ENCODE results near the gene GNG13.
"Not testable (repeated sequence)": the region's sequence is repeated elsewhere in the genome, so short reads cannot be mapped to it uniquely, and the experiment has no call there.

The GNG13 gene

DNA sequence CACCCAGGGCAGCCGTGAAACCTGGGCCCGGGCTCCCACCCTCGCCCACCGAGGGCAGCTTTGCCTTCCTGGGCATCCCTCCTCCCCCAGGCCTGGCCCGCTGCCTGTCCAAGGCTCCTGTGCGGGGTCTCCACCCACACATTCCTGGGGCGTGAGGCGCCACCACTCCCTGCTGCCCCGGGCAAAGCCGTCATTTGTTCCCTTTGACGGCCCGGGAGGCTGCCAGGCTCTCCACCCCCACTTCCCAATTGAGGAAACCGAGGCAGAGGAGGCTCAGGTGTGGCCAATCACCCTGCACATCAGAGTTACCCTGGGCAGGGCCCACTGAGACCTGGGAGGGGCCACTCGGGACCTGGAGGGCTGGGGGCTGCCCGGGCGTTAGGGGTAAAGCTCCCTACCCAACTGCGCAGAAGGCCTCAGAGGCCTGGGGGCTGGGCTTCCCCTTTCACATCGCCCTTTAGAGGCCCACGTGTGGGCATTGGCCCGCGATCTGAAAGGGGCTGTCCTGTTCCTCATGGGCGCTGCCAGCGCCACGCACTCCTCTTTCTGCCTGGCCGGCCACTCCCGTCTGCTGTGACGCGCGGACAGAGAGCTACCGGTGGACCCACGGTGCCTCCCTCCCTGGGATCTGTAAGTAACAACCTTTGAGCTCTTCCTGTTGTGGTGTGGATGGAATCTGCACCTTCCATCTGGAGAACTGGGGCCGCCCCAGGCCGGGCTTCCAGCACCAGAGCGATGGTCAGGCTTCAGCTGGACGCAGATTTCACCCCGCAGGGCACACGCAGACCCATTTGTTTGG, 39.8 kb downstream of the GNG13 start, which contains the start of gene MSLN:
MSLN (plus strand) TSS at position 190 of the 799 bp plus-strand sequence. CDS start 1,947 bp downstream, outside the sequence.
- DNase-seq (ENCODE audit: low spot score) = no peak

DNA sequence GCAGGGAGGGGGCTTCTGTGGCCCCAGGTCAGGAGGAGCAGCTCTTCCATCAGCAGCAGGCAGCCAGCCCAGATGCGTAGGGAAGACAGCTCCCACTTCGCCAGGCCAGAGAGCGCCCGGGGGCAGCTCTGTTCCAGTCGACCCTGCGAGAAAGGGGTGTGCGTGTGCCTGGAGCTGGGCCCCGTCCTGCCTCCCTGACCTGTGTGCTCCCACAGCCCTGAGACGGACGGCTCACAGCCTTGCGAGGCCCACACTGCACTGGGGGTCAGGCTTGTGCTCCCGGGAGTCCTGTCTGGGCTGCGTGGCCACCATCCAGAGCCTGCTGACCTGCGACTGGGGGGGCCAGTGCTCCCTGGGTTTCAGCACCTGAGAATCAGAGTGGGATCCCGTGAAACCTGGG, 40.5 kb downstream of the GNG13 start:
- no peak for DNase-seq (ENCODE audit: low spot score)

DNA sequence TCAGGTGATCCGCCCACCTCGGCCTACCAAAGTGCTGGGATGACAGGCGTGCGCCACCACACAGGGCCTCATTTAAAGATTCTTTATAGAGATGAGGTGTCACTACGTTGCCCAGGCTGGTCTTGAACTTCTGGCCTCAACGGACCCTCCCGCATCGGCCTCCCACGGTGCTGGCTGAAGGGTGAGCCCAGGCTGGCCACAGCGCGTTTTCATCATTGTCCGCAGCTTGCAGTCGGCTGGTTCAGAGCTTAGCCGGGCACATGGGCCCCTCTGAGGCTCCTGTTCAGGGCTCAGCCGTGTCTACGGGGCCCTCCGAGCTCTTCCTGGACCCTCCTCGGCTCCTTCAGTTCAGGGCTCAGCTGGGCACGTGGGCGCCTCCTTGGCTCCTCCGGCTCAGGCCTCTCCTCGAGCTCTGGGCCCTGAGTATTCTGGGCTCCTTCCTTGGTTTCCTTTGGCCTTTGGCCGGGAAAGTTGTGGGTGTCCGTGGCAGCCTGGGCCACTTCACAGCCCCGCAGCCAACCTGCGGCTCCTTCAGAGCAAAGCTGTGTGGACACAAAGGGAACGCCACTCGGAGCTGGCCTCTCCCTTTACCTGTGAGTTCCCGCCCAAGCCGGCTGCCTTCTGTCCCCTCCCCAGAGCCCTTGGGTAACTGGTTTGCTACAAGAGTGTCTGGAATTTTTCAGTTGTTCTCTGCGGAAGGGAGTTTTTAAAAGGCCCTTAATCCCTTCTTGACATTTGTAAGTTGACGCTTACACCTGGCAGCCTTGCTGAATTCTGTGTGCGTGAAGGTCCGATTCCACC, 41.2 kb downstream of the GNG13 start:
- DNase-seq (ENCODE audit: low spot score) = no peak

DNA sequence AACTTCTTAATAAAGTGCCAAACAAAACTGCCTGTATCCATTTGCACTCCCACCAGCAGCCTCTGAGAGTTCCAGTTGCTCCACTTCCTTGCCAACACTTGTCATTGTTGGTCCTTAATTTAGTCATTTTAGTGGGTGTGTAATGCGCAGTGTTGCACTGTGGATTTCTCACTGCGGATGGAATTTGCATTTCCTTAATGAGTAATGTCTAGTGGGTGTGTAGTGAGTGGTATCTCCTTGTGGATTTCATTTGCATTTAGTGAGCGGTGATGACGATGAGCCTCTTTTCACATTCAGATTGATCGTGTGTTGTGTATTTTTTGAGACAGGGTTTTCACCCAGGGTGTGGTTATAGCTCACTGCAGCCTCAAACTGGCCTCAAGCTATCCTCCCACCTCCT, 44.1 kb downstream of the GNG13 start:
- DNase-seq (ENCODE audit: low spot score) = no peak

DNA sequence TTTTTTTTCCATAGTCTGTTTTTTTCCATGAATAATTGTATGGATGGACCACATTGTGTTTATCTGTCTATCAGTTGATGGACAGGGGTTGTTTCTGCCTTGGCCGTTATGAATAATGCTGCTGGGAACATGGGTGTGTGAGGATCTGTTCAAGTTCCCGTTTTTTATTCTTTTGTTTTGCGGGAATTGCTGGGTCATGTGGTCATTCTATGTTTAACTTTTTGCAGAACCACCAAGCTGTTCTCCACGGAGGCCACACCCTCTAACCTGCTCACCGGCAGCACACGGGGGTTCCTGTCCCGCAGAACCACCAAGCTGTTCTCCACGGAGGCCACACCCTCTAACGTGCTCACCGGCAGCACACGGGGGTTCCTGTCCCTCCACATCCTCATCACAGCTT, 45.9 kb downstream of the GNG13 start:
- no peak for DNase-seq (ENCODE audit: low spot score)

DNA sequence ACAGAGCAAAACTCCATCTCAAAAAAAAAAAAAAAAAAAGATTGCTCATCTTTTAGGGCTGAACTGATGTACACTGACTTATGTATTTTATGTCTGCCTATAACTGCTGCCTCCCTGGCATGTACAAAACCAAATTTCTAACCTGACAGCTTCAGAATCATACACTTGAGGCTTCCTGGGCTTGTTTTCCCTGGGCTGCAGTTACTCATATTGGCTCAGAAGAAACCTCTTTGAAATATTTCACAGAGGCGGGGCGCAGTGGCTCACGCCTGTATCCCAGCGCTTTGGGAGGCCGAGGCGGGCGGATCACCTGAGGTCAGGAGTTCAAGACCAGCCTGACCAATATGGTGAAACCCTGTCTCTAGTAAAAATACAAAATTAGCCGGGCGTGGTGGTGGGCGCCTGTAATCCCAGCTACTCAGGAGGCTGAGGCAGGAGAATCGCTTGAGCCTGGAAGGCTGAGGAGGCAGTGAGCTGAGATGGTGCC, 46.4 kb downstream of the GNG13 start:
- not testable (repeated sequence) for DNase-seq (ENCODE audit: low spot score)

DNA sequence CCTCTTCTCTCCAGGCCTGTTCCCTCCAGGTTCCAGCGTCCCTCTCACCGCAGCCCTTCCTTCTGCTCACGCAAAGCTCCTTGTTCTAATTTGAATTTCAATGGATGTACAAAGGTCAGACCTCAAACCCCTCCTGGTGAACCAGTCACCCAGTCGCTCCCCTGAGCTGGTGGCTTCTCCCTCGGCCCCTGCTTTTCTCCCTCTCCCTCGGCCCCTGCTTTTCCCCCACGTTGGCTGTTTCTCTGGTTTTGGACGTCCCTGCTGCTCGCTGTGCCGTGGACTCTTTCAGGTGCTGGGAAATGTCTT, 48.6 kb downstream of the GNG13 start:
- no peak for DNase-seq (ENCODE audit: low spot score)

DNA sequence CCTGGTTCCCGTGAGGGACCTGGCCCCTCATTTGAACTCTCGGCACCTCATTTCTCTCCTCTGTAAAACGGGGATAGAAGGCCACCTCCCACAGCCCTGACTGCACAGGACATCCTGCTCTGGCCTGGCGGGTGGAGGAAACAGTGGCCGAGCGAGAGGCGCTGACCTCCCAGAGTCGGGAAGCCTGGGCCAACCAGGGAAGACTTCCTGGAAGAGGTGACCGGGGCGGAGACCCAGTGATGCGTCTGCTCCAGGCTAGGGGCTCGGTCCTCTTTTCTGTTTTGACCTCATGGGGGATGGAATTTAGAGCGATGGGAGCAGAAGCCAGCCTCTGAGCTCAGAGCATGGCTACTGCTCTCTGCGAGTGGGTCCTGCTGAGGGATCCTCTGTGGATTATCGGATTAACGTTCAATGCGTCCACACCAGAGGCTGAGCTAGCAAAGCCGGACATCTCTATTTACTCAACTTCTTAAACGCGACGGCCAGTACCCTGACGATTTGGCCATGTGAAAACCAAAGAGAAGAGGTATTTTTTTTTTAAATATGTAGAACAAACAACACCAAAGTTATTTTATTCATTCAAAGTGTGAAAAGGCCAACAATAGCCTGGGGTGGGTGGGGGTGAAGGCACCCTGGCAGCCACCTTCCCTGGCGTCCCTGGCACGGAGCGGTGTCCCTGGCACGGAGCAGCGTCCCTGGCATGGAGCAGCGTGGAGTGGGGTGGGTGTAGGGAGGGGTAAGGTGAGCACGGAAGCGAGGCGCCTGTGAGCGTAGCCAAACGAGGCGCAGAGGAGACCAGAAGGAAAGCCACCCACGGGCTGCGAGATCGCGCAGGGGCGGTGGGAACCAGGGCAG, 49.2 kb downstream of the GNG13 start:
- DNase-seq (ENCODE audit: low spot score) = no peak

DNA sequence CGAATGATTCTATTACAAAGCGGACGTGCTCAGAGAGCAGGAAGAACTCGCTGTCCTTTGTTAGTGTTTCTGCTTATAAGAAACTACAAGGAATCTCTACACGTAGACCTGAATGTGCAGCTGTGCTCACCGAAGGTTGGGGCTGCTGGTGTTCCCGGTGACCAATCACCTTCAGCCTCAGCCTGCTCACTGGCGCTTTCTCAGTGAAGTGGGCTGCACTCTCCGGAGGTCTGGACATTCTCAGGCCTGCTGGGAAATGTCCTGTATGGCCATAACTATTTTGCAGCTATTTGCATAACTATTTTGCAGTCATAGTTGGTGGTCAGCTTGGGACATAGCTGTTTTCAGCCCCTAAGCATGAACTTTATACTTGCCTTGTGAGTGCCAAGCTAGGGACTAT, 50.0 kb downstream of the GNG13 start:
- DNase-seq (ENCODE audit: low spot score) = no peak

DNA sequence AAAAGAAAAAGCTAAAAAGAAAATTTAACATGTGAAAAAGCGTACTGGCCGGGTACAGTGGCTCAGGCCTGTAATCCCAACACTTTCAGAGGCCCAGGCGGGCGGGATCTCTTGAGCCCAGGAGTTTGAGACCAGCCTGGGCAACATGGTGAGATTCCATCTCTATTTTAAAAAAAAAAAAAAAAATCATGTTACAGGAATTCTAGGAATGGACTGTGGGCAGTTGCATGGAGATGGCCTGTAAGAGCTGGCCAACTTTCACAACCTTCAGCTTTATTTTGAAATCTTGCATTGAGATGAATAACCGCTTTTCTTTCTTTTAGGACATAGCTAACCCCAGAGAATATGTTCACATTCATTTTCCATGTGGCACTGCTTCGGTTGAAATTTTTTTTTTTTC, 51.5 kb downstream of the GNG13 start:
- no peak for DNase-seq (ENCODE audit: low spot score)

Data from D341Med (cell line).